SH-SY5Y (cell line): Measurements from ENCODE around the gene CLCNKB.

Experiments used
- GATA2 ChIP-seq: IDR thresholded peaks from 2 replicates; pipeline ENCODE4 v1.6.1; 2011; ENCODE audit warnings: mild to moderate bottlenecking, low read depth, low read length
- GATA3 ChIP-seq: IDR thresholded peaks from 2 replicates; pipeline ENCODE4 v1.6.1; 2011; ENCODE audit warnings: low read depth, mild to moderate bottlenecking, low read length, moderate library complexity

Gene CLCNKB

GRCh38 chr1:16077406-16078245, 34.0 kb downstream of the CLCNKB start:
- TF ChIP-seq GATA2 = no peak
- no peak for TF ChIP-seq GATA3

DNA sequence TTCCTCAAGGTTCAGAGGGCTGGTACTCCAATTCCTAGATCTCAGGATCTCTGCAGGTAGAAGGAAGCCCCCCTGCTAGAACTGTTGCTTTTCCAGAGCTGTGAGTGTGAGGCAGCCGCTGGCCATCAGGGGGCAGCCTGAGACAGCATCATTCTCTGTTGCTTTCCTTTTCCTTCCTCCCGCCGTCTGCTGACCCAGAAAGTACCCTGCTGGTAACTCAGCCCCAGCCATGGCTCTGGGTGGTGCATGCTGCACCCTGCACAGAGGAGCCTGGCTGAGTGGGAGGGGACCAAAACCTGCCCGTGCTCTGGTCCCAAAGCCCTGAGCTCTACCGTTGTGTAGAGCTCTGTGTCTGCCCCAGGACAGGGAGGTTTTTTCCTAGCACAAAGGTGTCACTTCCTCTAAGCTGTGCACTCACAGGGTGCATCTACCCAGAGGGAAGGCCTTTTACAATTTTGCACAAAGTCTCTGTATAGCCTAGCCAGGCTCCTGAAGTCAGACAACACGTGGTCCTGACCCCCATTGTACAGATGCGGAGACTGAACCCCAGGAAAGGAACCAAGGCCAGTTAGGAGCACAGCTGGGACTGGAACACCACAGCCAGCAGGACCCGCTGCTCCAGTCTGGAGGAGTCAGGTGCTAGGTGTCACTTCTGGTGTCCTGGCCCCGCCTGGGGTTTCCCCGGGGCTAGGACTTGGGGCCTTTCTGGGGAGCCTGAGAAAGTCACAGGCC, 35.5 kb downstream of the CLCNKB start:
- TF ChIP-seq GATA3 (no peak), GATA2 (no peak)

DNA sequence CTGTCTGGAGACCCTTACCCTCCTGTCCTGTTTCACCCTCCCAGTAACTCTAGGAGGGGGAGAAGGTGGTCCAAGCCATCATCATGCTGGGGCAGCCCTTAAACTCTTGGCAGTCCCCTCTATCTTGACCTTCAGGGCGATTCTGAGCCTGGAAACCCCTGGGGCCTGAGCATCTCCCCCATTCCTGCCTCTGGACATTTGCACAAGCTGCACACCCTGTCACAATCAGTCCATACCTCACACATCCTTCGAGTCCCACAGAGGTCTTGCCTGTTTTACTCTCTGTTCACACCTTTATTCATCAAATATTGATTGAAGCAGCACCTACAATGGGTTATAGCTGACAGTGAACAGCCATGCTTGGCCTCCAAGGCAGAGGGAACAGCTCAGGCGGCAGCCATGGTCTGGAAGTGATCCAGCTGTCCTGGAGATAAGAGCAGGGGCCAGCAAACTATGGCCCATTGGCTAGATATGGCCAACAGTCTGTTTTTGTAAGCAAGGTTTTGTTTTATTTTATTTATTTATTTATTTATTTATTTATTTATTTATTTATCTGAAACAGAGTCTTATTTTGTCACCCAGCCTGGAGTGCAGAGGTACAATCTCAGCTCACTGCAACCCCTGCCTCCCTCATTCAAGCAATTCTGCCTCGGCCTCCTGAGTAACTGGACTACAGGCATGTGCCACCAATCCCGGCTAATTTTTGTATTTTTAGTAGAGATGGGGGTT, 37.0 kb downstream of the CLCNKB start:
- no peak for TF ChIP-seq GATA3
- TF ChIP-seq GATA2 = no peak

DNA sequence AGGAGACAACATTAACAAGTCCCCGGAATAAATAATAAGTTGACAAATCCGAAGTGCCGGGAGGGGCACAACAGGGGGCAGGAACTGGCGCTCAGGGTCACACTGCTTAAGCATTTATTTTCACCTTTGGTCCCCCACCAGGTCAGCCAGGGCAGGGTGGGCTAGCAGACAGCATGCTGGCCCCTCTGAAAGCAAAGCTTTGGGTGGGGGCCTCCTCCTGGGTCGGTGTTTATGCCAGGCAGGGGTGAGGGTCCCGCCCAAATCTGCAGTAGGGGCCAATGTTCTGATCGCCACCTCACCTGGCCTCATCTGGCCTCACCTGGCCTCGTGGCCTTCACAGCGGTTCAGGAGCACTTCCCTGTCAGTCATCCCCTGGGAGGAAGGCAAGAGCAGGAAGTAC, 38.1 kb downstream of the CLCNKB start:
- TF ChIP-seq GATA2 (no peak), GATA3 (no peak)

DNA sequence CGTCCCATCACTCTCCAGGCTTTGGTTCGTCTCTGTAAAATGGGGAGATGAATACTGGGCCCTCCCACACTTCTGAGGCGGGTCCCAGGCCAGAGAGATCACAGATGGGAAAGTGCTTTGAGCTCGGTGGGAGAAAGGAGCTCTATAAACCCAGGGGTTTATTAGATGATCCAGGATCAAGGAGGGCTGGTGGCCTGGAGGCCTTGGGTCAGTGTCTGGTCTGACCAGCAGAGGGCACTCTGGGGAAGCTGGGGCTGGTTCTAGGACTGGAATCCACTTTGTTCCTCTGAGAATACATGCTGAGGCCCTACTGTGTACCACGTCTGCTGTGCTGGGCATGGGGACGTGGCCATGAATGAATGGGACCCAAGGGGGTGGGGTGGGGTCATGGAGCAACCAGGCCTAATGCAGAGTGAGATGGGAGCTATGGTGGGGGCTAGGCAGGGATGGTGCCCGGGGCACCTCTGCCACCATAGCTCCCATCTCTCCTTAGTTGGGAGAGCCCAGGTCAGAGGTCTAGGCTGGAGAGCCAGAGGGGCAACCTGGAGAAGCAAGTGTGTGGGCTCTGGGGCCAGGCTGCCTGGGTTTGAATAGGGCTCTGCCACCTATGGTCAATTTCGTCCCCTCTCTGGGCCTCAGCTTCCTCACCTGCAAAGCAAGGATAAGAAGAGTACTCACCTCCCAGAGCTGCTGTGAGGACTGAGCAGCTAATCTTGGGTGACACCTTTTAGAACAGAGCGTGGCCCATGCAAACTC, 38.9 kb downstream of the CLCNKB start:
- TF ChIP-seq GATA3 = no peak
- no peak for TF ChIP-seq GATA2

- no peak for TF ChIP-seq GATA3
- TF ChIP-seq GATA2 = no peak
These were observed 39.9 kb downstream of the CLCNKB start for GRCh38 chr1:16083486-16083885.

DNA sequence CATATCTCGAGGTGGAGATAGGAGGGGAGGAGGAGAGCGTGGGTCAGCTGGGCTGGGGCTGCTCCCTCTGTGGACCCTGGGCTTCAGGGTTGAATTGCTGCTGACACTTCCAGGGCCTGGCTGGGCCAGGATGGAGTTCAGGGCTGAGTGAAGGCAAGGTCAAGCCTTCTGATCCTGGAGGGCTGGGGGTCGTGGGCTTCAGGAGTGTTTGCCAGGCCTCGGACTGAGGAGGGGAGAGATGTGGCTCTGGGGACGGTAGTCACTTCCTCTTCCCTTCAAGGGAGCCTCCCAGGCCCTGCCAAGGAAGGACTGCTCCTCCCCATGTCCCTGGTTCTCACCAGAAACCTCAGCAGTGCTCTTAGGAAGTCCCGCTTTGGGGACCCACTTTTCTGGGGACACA, 41.9 kb downstream of the CLCNKB start:
- no peak for TF ChIP-seq GATA2
- TF ChIP-seq GATA3 = no peak

GRCh38 chr1:16087733-16088132, 44.2 kb downstream of the CLCNKB start:
- no peak for TF ChIP-seq GATA3
- no peak for TF ChIP-seq GATA2

DNA sequence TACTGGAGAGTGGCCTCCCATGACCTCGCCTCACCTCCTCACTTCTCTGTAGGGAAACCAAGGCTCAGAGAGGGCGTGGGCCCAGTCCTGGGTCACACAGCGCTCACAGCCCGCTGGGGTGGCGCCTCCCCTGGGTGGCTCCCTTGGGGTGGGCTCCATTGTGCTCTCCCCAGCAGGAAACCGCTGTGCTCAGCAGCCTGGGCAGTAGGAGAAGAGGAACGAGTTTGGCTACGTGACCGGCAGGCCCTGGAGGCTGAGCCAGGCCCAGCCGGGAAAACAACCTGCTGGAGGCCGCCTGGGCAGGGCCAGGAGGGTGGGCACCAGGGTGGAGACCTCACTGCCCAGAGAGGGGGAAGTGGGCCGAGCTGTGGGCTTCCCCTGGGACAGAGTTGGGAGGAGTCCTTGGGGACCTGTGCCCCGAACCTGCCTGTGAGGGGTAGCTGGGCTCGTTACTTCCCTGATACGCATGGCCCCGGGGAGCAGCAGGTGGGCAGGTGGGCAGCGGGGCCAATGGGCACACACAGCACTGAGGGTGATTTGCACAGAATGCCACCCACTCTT, 44.8 kb downstream of the CLCNKB start:
- TF ChIP-seq GATA2 = no peak
- TF ChIP-seq GATA3 = no peak

- TF ChIP-seq GATA2 = no peak
- no peak for TF ChIP-seq GATA3
These were observed 45.4 kb downstream of the CLCNKB start for GRCh38 chr1:16088996-16089395.

- TF ChIP-seq GATA3 (no peak), GATA2 (no peak)
These were observed 46.7 kb downstream of the CLCNKB start for GRCh38 chr1:16090076-16090826.

DNA sequence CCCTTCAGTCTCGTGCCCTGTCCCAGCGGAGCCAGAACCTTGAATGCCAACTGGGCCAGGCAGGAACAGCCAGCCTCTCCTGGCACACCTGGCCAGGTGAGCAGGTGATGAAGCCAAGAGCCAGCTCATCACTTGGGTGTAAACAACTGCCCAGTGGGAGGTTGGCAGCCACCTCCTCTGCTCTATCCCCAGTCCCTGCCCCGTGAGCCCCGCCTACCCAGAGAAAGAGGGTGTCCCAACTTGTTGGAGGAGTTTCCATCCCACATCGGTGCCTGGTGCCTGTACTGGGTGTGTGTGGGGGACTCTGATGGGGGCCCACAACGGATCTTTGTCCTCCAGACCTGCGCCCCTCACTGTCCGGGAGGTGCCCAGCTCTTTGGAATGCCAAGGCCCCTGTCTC, 47.7 kb downstream of the CLCNKB start:
- TF ChIP-seq GATA2 (no peak), GATA3 (no peak)

DNA sequence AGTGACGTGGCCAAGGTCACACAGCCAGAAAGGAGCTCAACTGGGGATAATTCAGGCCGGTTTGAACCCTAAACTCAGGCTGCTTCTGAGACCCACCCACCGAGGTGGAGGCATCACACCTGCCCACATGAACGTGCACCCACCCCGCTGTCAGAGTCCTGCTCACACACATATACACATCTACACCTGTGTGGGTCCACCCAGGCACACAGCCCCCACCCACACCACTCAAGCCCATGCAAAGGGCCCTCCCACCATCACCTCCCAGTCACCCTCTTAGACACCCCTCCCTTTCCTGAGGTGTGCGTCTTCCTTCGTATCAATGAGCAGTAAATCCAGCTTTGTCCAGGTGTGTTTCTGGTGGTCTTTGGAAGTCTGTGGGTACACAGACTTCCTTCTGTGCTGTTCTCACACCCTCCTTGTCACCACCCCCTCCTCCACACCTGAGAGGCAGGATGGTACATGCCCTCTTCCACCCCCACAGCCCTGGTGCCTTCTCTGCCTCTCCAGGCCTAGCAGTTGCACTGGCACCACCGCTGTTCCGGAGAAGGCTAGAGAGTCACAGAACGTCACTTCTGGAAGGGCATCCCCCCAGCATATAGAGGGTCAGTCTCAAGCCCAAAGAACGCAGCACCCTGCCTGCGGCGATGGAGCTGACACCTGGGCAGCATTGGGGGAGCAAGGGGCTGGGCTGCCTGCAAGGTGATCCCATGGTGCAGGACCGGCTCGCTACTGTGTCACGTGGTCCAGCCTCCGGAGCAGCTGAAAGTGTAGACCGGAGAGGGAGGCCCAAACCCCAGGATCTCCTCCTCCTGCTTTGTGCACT, 48.7 kb downstream of the CLCNKB start:
- TF ChIP-seq GATA3 (no peak), GATA2 (no peak)
